Ectodermal cell (in vitro differentiated cells): Measurements from ENCODE around the gene RAPH1.
"Not testable (repeated sequence)": the region's sequence is repeated elsewhere in the genome, so short reads cannot be mapped to it uniquely, and the experiment has no call there.

Source experiments
- H3K27ac ChIP-seq: 2 replicates; pipeline ENCODE4 v1.7.0; 2013; ENCODE audit warnings: mild to moderate bottlenecking, low read depth, low read length; ENCODE audit not compliant: insufficient read depth, poor library complexity, severe bottlenecking
- H3K27me3 ChIP-seq: 2 replicates; pipeline ENCODE4 v1.7.0; 2013; ENCODE audit warnings: mild to moderate bottlenecking, low read length; ENCODE audit not compliant: insufficient read depth, control insufficient read depth, poor library complexity, severe bottlenecking
- H3K36me3 ChIP-seq: one replicate; pipeline ENCODE4 v1.7.0; 2013; ENCODE audit warnings: low read length; ENCODE audit not compliant: control insufficient read depth, insufficient read depth
- H3K4me1 ChIP-seq: one replicate; pipeline ENCODE4 v1.7.0; 2013; ENCODE audit warnings: low read length; ENCODE audit not compliant: control insufficient read depth, insufficient read depth
- H3K4me3 ChIP-seq: 2 replicates; pipeline ENCODE4 v1.7.0; 2013; ENCODE audit warnings: low read depth, low read length, control low read depth; ENCODE audit not compliant: insufficient read depth
- H3K9me3 ChIP-seq: 2 replicates; pipeline ENCODE4 v1.7.0; 2013; ENCODE audit warnings: mild to moderate bottlenecking, low read length, moderate library complexity; ENCODE audit not compliant: control insufficient read depth
- WGBS, 2 experiments: methylation state at CpG; one replicate each; pipeline ENCODE4 v1.1.7; 2013; ENCODE audit warnings: missing lambda C conversion rate in 2 of 2; 5-methylcytosine and 5-hydroxymethylcytosine counted together

Gene RAPH1

DNA sequence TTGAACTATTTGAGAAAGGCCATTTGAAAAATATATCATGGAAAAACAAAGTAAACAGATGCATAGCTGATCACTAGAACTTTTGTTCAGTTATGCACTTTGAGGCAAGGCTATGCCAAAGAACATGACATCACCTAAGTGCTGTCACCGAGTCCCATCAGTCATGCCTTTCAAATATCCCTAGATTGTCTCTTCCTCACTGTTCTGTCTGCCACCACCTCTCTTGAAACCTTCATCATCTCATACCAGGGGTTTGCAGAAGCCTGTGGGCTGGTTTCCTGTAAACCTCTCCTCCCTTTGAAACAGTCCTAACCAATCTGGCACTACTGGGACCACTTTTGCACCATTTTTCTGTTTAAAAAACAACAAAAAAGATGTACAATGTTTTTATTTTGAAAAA, 12.3 kb upstream of the RAPH1 start:
- no peaks in the 10 kb centered on the region for H3K4me1 ChIP-seq
- no peak overlapping the region for H3K4me3 ChIP-seq

DNA sequence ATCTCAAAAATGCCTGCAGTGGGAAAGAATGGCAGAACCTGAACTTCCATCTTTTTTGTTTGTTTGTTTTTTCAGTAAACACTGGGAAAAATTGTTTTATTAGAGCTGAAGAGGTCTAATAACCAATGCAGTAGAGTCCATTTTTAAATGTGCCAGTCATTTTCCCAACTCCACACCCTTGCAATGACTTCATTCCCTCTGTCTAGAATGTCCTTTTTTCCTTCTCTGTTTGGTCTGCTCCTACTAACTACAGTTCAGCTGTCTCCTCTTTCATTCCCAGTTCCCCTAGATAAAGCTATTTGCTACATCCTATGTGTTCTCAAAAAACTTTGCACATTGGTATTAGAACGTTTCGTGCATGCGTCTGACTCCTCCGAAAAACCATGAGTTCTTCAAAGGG, 9.3 kb upstream of the RAPH1 start:
- H3K27me3 ChIP-seq = no peaks in the 10 kb centered on the region
- no peak overlapping the region for H3K4me3 ChIP-seq
- 95% methylated on average over 4 of the region's 4 CpGs for WGBS, 2 experiments

More for the DNA sequence above, 12.3 kb upstream of the RAPH1 start:
- Histone ChIP-seq H3K36me3 (no peaks in the 10 kb centered on the region), H3K27me3 (no peaks in the 10 kb centered on the region), H3K27ac (no peak overlapping the region), H3K9me3 (no peaks in the 10 kb centered on the region)
- 80 to 92% methylated on average over 1 of the region's 1 CpG for WGBS, 2 experiments

DNA sequence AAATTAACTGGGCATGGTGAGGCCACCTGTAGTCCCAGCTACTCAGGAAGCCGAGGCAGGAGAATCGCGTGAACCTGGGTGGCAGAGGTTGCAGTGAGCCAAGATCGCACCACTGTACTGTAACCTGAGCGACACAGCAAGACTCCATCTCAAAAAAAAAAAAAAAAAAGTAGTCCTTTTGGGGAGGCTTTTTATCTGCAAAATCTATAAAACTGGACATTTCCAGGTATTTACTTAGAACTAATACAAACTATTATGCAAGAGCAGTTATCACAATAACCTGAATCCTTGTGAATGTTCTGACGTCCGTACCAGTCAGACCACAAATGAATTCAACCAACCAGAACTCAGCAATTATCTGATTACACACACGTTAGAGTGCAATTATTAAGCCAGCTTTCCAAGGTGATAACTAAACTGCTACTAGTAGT, 8.8 kb upstream of the RAPH1 start:
- 93 to 95% methylated on average over 7 of the region's 8 CpGs for WGBS, 2 experiments
- Histone ChIP-seq H3K27me3 (no peaks in the 10 kb centered on the region), H3K27ac (no peak overlapping the region)

More for the DNA sequence above, 9.3 kb upstream of the RAPH1 start:
- Histone ChIP-seq H3K9me3 (no peaks in the 10 kb centered on the region), H3K27ac (no peak overlapping the region), H3K4me1 (no peaks in the 10 kb centered on the region), H3K36me3 (no peaks in the 10 kb centered on the region)

DNA sequence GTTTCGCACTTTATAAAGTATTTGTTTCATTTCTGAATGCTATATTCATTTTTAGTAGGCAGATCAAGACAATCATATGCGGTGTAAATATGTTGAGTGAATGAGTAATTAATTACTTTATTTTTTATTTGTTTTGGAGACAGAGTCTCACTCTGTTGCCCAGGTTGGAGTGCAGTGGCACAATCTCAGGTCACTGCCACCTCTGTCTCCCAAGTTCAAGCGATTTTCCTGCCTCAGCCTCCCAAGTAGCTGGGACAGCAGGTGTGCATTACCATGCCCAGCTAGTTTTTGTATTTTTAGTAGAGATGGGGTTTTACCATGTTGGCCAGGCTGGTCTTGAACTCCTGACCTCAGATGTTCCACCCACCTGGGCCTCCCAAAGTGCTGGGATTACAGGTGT, 5.5 kb upstream of the RAPH1 start:
- H3K4me3 ChIP-seq, H3K27ac ChIP-seq, H3K9me3 ChIP-seq, H3K36me3 ChIP-seq, H3K4me1 ChIP-seq, H3K27me3 ChIP-seq: not testable (repeated sequence)
- 89 to 97% methylated on average over 2 to 3 of the region's 3 CpGs for WGBS, 2 experiments

More for the DNA sequence above, 8.8 kb upstream of the RAPH1 start:
- no peak overlapping the region for H3K4me3 ChIP-seq
- no peaks in the 10 kb centered on the region for H3K4me1 ChIP-seq
- H3K9me3 ChIP-seq = no peaks in the 10 kb centered on the region
- no peaks in the 10 kb centered on the region for H3K36me3 ChIP-seq

DNA sequence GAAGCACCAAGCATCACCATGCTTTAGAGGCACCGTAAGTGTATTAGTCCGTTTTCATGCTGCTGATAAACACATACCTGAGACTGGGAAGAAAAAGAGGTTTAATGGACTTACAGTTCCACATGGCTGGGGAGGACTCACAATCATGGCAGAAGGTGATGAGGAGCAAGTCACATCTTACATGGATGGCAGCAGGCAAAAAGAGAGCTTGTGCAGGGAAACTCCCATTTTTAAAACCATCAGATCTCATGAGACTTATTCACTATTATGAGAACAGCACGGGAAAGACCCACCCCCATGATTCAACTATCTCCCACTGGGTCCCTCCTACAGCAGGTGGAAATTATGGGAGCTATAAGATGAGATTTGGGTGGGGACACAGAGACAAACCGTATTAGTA, 3.1 kb upstream of the RAPH1 start:
- H3K27me3 ChIP-seq, H3K4me1 ChIP-seq, H3K4me3 ChIP-seq, H3K27ac ChIP-seq, H3K36me3 ChIP-seq, H3K9me3 ChIP-seq: not testable (repeated sequence)
- WGBS, 2 experiments = 90% methylated on average over 3 to 4 of the region's 4 CpGs

DNA sequence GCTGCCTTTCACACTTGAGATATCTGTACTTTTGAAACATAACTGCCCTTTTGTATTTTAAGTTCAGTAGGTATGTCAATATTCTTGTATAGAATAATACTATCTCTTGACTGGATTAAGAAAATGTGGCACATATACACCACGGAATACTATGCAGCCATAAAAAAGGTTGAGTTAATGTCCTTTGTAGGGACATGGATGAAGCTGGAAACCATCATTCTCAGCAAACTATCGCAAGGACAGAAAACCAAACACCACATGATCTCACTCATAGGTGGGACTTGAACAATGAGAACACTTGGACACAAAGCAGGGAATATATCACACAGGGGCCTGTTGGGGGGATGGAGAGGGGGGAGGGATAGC, 1.5 kb upstream of the RAPH1 start:
- not testable (repeated sequence) for H3K9me3 ChIP-seq, H3K4me3 ChIP-seq
- 89 to 100% methylated on average over 1 to 2 of the region's 2 CpGs for WGBS, 2 experiments

DNA sequence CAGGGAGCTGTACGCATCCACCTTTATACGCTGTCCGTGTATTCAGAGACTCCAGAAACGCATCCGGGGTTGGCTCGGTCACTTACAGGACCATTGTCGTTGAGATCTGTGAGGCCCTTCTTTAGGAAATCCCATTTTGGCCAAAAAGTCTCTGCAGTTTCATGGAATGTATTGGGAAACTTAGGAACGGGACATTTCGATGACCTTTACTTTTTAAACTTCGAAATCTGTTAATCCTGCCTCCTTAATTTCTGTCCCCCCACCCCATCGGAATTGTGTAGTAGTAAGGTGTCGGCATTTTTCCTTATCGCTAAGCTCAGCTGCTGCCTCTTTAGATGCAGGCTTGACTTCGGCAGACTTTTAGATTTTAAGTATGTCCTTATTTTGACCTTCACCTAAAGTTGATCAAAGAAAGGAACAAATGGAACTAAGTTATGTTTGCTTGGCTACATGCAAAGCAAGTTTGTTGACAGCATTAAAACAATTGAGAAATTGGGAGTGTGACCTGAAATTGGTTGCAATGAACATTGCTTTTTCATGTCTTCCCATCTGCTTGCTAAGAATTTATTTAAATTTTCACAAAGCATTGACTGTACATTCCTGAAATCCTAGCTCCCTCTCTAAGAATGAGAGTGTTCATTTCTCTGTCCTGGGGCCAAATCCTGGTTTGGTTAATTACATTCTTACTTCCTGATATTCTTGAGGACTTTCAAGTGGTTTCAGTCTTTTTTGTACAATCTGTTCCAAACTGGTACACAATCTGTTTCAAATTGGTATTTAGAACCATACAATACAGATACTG, 884 bp upstream of the RAPH1 start:
- H3K27ac ChIP-seq = peak overlapping the region; percentile 90
- 28 to 30% methylated on average over 14 of the region's 14 CpGs for WGBS, 2 experiments
- no peaks in the 10 kb centered on the region for H3K9me3 ChIP-seq
- no peaks in the 10 kb centered on the region for H3K27me3 ChIP-seq
- H3K36me3 ChIP-seq = no peaks in the 10 kb centered on the region
- peaks cover 12% of the 10 kb centered on the region for H3K4me1 ChIP-seq
- peak overlapping the region; percentile 80 for H3K4me3 ChIP-seq

More for the DNA sequence above, 1.5 kb upstream of the RAPH1 start:
- H3K36me3 ChIP-seq, H3K27ac ChIP-seq, H3K27me3 ChIP-seq: not testable (repeated sequence)
- peaks cover 12% of the 10 kb centered on the region for H3K4me1 ChIP-seq

DNA sequence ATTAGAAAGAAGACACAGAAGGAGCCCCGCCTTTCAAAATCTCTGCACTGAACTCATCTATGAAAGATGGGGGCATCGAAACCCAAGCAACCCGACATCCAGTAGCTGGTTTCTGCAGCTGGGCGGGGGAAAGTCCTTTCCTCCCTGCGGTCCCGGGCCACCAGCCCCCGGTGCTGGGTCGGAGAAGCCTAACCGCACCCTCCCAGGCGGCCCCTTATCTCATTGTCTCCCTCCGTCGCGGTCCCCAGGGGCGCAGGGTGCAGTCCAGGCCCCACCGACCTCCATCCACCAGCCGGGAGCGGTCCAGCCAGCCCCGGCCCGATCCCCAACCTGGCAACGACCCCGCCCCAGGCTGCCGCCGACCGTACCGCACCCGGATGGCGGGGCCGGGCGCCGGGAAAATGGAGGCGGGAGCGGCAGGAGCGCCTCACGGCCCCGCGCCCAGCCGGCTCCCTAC, 452 bp downstream of the RAPH1 start:
- peak overlapping the region; percentile 80 for H3K4me3 ChIP-seq
- WGBS, 2 experiments = 0% methylated on average over 37 of the region's 37 CpGs
- no peaks in the 10 kb centered on the region for H3K9me3 ChIP-seq
- H3K27ac ChIP-seq = peak overlapping the region; percentile 88
- H3K4me1 ChIP-seq = peaks cover 12% of the 10 kb centered on the region
- H3K27me3 ChIP-seq = no peaks in the 10 kb centered on the region
- no peaks in the 10 kb centered on the region for H3K36me3 ChIP-seq

DNA sequence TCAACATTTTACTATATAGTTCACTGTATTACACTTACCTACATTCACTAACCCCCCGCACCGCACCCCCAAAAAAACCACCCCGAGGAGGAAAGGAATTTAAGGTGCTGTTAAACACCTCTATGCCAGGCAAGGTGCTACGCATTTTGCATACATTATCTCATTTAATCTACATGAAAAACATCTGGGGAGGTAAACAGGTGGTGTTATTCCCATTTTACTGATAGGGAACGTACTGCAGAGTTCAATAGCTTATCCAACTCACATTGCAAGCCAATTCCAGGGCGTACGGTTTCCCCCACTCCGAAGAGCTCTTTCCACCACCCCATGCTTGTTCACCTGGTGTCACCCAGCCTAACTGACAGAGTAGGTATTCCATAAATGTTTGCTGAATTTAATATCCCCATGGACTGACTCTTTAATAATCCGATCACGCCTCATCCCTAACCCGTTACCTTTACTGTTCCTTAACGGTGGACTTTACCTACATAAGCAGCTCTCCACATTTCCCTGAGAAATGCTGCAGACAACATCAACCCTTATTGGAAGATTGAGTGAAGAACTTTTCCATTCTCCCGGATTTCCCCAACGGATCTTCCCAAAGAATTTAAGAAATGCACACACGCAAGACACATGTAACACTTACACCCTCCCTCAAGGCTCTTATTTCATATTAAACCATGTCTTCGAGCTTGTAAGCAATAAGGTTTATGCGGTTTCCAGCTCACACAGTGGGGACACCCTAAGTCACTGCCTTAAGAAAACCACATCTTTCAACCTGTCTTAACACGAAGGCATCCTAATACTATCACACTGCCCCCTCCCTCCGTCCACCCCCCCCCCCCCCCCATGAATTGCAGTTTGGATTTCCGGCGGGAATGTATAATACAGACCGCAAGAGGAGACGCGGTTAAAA, 1.2 kb downstream of the RAPH1 start:
- no peak overlapping the region for H3K27ac ChIP-seq
- no peaks in the 10 kb centered on the region for H3K36me3 ChIP-seq
- H3K9me3 ChIP-seq = no peaks in the 10 kb centered on the region
- no peaks in the 10 kb centered on the region for H3K27me3 ChIP-seq
- H3K4me3 ChIP-seq = peak overlapping the region; percentile 80
- H3K4me1 ChIP-seq = peaks cover 12% of the 10 kb centered on the region
- WGBS, 2 experiments = 0 to 2% methylated on average over 19 to 23 of the region's 24 CpGs

DNA sequence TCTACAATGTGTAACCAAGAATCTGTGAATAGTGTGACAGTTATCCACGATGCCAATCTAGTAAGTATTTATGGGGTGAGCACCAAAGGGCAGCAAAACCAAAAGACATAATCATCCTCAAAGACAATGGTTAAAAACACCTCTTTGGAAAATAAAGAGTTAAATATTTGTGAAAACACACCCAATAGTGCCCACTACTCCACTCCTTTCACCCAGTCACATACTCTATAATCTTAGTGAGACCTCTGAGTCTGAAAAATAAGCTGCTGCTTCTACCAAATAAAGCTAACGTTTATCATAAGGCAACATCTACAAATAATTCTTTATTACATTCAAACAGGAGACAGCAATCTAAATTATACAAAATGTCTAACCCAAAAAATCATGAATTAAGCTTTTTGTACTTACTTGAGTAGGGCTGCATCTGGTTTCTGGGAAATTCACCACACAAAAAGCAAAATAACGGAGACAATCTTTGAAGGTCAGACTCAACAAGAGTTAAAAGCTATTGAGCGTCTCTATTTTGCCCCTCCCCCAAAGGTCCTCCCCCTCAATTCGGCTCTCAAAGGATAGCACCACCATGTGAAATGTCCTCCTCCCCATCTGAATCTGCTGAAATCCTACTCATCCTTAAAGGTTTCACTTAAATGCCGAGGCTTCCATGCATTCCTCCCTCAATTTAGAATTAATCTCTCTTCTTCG, 2.0 kb downstream of the RAPH1 start:
- WGBS, 2 experiments = 7 to 17% methylated on average over 6 to 7 of the region's 7 CpGs

More for the DNA sequence above, 2.0 kb downstream of the RAPH1 start:
- Histone ChIP-seq H3K27me3 (no peaks in the 10 kb centered on the region), H3K4me3 (peak overlapping the region; percentile 80), H3K4me1 (peaks cover 12% of the 10 kb centered on the region), H3K9me3 (no peaks in the 10 kb centered on the region), H3K36me3 (no peaks in the 10 kb centered on the region), H3K27ac (no peak overlapping the region)
